A549 (cell line): ENCODE data around the gene CD274.

Experiments
- CTCF ChIP-seq: fragments of >200 bp; sonication (Bioruptor Twin); formaldehyde crosslinking; IDR thresholded peaks from 3 replicates; pipeline ENCODE4 v1.5.1; 2016
- EP300 ChIP-seq, 2 experiments: fragments of >200 bp; sonication (Bioruptor Twin); formaldehyde crosslinking; IDR thresholded peaks; 2 replicates in 1 of 2; 3 replicates in 1 of 2; pipeline ENCODE4 v1.6.1; 2016 to 2017
- JUN ChIP-seq, 2 experiments: fragments of >200 bp; sonication (Bioruptor Twin); formaldehyde crosslinking; IDR thresholded peaks; 2 replicates in 1 of 2; 3 replicates in 1 of 2; pipeline ENCODE4 v1.6.1; 2016 to 2017
- SMC3 ChIP-seq: fragments of >200 bp; sonication (Bioruptor Twin); formaldehyde crosslinking; IDR thresholded peaks from 3 replicates; pipeline ENCODE4 v1.6.1; 2018; ENCODE audit warnings: inconsistent platforms

GRCh38 chr9:5515261-5515650, 64.9 kb downstream of the CD274 start:
- TF ChIP-seq CTCF (no peak), EP300 (IDR thresholded peaks at IDR 0.05) (no peak), JUN (IDR thresholded peaks at IDR 0.05) (no peak), SMC3 (no peak)
